K562 (cell line): ENCODE measurements around the gene ZNF239. TPM values are rescaled to one million over a fixed set of nuclear protein-coding genes. Genes with fewer than 3 reads are reported as not detected.

Source experiments
- ARID1B ChIP-seq: fragments of 450-650 bp; IDR thresholded peaks from 2 replicates; pipeline ENCODE4 v1.6.1; 2016; ENCODE audit warnings: antibody characterized with exemption, mild to moderate bottlenecking, inconsistent platforms
- ARID2 ChIP-seq: fragments of 450-650 bp; IDR thresholded peaks from 2 replicates; pipeline ENCODE4 v1.6.1; 2017; ENCODE audit warnings: antibody characterized with exemption, mild to moderate bottlenecking
- ARID4B ChIP-seq: sonication (generic); formaldehyde crosslinking; IDR thresholded peaks from 2 replicates; pipeline ENCODE4 v1.8.0; 2022; ENCODE audit warnings: mild to moderate bottlenecking, missing genetic modification reagents
- ATF4 ChIP-seq: fragments of 450-650 bp; formaldehyde crosslinking; IDR thresholded peaks from 2 replicates; pipeline ENCODE4 v1.4.0; 2022; ENCODE audit warnings: mild to moderate bottlenecking, moderate library complexity
- CHCHD3 ChIP-seq: fragments of 250-450 bp; sonication (Bioruptor Pico); IDR thresholded peaks from 2 replicates; pipeline ENCODE4 v2.1.2; 2022; ENCODE audit warnings: mild to moderate bottlenecking
- ESRRB ChIP-seq: fragments of 250-450 bp; sonication (Bioruptor Pico); IDR thresholded peaks from 2 replicates; pipeline ENCODE4 v1.5.0; 2020; ENCODE audit warnings: mild to moderate bottlenecking, moderate library complexity, borderline replicate concordance
- HDAC1 ChIP-seq, 2 experiments: fragments of 450-650 bp; IDR thresholded peaks; 2 replicates each; pipeline ENCODE4 v1.6.1; 2016 to 2017; ENCODE audit warnings: inconsistent platforms in 1 of 2, mild to moderate bottlenecking in 1 of 2, moderate library complexity in 1 of 2
- HDAC2 ChIP-seq: fragments of 450-650 bp; IDR thresholded peaks from 2 replicates; pipeline ENCODE4 v1.6.1; 2016; ENCODE audit warnings: mild to moderate bottlenecking
- MAFF ChIP-seq: IDR thresholded peaks from 2 replicates; pipeline ENCODE4 v1.6.1; 2012; ENCODE audit warnings: low read length, improper control_type of control experiment
- NCOA1 ChIP-seq: fragments of 450-650 bp; IDR thresholded peaks from 2 replicates; pipeline ENCODE4 v1.6.1; 2016; ENCODE audit warnings: low read depth
- PBX2 ChIP-seq, 2 experiments: IDR thresholded peaks in 1 of 2; conservative IDR thresholded peaks in 1 of 2; 2 replicates each; pipeline ENCODE4 v1.6.1; 2016; ENCODE audit warnings: low read depth in 2 of 2, mild to moderate bottlenecking in 1 of 2, missing compliant biosample characterization in 1 of 2, missing genetic modification characterization in 1 of 2, moderate library complexity in 1 of 2
- POLR3G ChIP-seq: IDR thresholded peaks from 2 replicates; pipeline ENCODE4 v1.6.1; 2011; ENCODE audit not compliant: insufficient read length, insufficient replicate concordance; ENCODE audit errors: extremely low read depth
- SOX6 ChIP-seq: fragments of 450-650 bp; IDR thresholded peaks from 2 replicates; pipeline ENCODE4 v1.6.1; 2014; ENCODE audit warnings: mild to moderate bottlenecking
- TRIM25 ChIP-seq: fragments of 450-650 bp; IDR thresholded peaks from 2 replicates; pipeline ENCODE4 v1.7.0; 2016; ENCODE audit warnings: borderline replicate concordance
- ZNF146 ChIP-seq: IDR thresholded peaks from one replicate; pipeline ENCODE4 v1.6.1; 2018; ENCODE audit warnings: missing compliant biosample characterization; ENCODE audit not compliant: unreplicated experiment
- ZNF76 ChIP-seq: fragments of 250-450 bp; sonication (Bioruptor Pico); IDR thresholded peaks from 2 replicates; pipeline ENCODE4 v1.4.0; 2020; ENCODE audit warnings: mild to moderate bottlenecking, moderate library complexity, borderline replicate concordance
- polyA plus RNA-seq, 8 experiments: library from polyadenylated mRNA; depleted of rRNA in 4 of 8; stranded (reverse) in 5 of 8; unstranded in 3 of 8; fragments of >200 nt; fragmentation: Nextera tagmentation in 2 of 8; fragmentation: Illumina TruSeq in 1 of 8; extraction: Ambion mirVana in 2 of 8; extraction: Trizol in 1 of 8; gene quantifications; 2 replicates each; pipeline versions ENCODE4 v1.2.1 to v1.2.3, GENCODE V29; 2011 to 2014; ENCODE audit warnings: inconsistent platforms in 1 of 8, missing spikeins in 1 of 8
- total RNA-seq, 7 experiments: library from RNA; depleted of rRNA in 6 of 7; stranded (reverse); fragments of >200 nt in 6 of 7; fragmentation: Illumina TruSeq in 2 of 7; extraction: Trizol in 2 of 7; gene quantifications; 2 replicates each; pipeline versions ENCODE4 v1.2.1 to v1.2.3, GENCODE V29; 2011 to 2021; ENCODE audit warnings: low replicate concordance in 1 of 7
- TF ChIP-seq, protein P1 (sequence below): fragments of 450-650 bp; IDR thresholded peaks from 2 replicates; pipeline ENCODE4 v1.6.1; 2017; ENCODE audit warnings: antibody characterized with exemption

ZNF239 gene
- total and polyA plus RNA-seq, 9 of the 15 experiments (the other 6 are each of a cell fraction or from before 2014, with no cell fraction given), result 13.7 to 26.7 (median 23.4) TPM

- TF ChIP-seq ARID4B (CRISPR knock-in tag) (no peak), CHCHD3 (CRISPR knock-in tag) (no peak), HDAC1 (IDR thresholded peaks at IDR 0.05) (peak; percentile 17 to 61; a peak in 2 of 4 replicates), TRIM25 (no peak), HDAC2 (peak; percentile 64), ATF4 (CRISPR knock-in tag) (no peak), ESRRB (CRISPR knock-in tag) (no peak), PBX2 (CRISPR knock-in tag; IDR thresholded peaks at IDR 0.05; ENCODE audit: low read depth) (no peak), PBX2 (tag; conservative IDR thresholded peaks at IDR 0.05; ENCODE audit: low read depth) (peak; percentile 43; the same call in 1 of the 2 replicates), POLR3G (no peak), SOX6 (peak; percentile 57; the same call in 1 of the 2 replicates), ZNF146 (CRISPR knock-in tag) (no peak), NCOA1 (peak; percentile 41; the same call in 1 of the 2 replicates), MAFF (no peak), ZNF76 (CRISPR knock-in tag) (0 out of 2 replicates have a peak, but pooled peaks have one; percentile 32), ARID1B (peak; percentile 92), ARID2 (no peak)
- TF ChIP-seq, protein P1, sequence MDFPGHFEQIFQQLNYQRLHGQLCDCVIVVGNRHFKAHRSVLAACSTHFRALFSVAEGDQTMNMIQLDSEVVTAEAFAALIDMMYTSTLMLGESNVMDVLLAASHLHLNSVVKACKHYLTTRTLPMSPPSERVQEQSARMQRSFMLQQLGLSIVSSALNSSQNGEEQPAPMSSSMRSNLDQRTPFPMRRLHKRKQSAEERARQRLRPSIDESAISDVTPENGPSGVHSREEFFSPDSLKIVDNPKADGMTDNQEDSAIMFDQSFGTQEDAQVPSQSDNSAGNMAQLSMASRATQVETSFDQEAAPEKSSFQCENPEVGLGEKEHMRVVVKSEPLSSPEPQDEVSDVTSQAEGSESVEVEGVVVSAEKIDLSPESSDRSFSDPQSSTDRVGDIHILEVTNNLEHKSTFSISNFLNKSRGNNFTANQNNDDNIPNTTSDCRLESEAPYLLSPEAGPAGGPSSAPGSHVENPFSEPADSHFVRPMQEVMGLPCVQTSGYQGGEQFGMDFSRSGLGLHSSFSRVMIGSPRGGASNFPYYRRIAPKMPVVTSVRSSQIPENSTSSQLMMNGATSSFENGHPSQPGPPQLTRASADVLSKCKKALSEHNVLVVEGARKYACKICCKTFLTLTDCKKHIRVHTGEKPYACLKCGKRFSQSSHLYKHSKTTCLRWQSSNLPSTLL, result no peak
Measured at GRCh38 chr10:43599333-43599732, 24.9 kb upstream of the ZNF239 start (continued).
